AG20443 (cell line): ENCODE data around the gene RPL26.

Experiments
- DNase-seq: peaks from one replicate; pipeline ENCODE4 v3.0.0; 2012; ENCODE audit warnings: low spot score, mixed read lengths

The RPL26 gene

DNA sequence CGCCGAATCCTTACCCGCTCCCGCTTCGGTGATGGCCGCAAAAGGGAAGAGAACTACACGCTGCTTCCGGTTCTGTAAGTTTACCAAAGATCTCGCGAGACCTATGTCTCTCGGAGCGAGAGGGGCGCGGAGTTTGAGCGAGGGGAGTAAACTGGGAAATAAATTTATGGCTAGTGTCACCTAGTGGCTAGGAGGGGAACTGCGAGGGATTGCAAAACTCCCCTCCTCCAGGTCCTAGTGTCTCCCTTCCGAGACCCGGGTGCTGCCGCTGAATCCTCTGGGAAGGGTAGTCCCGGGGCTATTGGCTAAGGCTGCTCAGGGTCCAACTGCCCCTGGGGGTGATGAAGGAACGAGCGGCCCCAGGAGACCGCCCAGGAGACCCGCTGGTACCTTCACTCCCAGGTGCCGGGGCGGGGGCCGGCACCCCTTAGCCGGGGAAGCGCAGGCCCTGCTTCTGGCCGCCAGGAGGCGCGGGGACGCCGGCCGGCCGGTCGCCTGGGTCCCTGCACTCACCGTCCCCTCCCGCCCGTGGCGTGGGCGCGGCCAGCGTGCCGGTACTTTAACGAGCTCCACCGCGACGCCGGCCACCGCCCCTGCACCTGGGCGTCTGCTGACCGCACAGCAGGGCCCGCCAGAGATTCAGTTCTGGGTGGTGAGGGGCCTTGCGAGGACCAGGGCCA lies at the start of gene RPL26:
RPL26 (minus strand) TSS at position 51 of the 680 bp plus-strand sequence. CDS start 883 bp downstream, outside the sequence.
- peak; percentile 94 for DNase-seq

DNA sequence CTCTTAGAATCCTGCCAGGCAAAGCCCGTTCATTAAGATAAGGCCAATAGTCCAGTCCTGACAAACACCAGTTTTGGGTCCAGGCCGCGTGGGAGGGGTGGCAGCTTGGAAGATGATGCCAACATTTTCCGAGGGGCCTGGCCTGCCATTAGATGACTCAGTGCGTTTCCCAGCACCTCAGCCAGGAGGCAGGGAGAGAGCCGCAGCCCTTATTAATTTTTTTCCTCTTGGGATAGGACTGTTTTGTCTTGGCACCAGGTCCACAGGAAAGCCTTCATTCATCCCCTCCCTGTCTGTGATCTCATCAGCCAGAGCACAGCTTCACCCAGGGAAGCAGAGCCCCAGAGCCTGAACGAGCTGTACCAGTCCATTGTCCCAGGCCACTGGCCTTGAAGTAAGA lies 48.0 kb upstream of the RPL26 start:
- DNase-seq, result peak; percentile 72

DNA sequence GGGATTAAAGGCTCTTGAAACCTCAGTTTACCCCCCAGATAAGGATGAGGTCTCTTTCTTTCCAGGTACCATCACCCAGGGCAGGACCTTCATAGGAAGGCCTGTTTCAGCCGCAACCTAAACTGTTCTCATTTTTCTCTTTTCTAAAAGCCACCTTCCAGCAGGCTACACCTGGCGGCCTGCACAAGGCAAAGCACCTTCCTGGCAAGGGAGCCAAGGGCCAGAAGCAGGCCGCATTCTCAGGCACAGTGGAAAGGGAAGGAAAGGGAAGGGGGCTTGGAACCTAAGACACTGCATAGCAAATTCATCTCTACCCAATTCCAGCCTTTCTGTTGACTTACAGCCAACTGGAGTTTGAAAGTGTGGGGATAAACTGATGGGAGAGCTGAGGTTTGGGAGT lies 43.8 kb upstream of the RPL26 start:
- no peak for DNase-seq

DNA sequence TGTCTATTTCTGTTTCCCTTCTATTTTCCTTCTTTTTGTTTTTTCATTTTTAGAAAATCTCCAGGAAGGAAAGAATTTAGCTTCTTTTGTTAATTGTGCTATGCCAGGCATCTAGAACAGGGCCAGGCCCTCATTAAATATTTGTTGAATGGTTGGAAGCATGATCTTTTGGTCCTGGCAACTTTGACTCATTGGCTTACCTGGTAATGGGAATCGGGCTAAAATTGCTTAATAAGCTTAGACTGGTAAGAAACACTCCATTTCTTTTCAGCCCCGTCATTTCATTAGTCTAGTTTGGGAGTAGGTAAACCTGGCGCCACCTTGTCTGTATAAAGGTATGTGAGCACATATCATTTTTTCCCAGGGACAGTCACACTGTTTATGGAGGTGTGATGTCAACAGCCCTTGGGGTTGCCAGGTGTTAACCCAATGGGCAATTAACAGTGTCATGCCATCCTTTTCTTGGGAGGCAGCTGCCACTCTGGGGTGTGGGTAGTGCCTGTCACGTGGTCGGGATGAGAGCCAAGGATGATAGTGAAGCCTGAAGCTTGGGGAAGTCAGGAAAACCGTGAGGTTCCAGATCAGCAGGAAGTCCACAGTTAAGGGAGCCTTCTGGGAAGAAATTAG lies 43.2 kb upstream of the RPL26 start:
- DNase-seq, result no peak

DNA sequence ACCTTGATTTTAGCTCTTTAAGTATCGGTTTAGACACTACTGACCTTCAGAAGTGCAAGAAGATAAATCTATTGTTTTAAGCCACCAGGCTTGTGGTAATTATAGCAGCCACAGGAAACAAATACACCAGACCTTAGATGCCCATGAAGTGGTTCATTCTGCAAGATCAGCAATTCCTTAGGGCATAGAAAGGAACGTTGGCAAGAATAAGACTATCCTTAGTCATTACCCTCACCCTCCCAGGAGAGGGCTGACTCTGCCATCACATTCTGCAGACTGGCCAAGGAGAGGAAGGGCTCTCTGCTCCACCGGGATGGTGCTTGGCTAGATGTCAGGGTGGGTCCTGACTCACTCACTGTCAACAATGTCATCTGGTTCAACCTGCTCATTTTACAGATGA lies 38.6 kb upstream of the RPL26 start:
- DNase-seq, result no peak

DNA sequence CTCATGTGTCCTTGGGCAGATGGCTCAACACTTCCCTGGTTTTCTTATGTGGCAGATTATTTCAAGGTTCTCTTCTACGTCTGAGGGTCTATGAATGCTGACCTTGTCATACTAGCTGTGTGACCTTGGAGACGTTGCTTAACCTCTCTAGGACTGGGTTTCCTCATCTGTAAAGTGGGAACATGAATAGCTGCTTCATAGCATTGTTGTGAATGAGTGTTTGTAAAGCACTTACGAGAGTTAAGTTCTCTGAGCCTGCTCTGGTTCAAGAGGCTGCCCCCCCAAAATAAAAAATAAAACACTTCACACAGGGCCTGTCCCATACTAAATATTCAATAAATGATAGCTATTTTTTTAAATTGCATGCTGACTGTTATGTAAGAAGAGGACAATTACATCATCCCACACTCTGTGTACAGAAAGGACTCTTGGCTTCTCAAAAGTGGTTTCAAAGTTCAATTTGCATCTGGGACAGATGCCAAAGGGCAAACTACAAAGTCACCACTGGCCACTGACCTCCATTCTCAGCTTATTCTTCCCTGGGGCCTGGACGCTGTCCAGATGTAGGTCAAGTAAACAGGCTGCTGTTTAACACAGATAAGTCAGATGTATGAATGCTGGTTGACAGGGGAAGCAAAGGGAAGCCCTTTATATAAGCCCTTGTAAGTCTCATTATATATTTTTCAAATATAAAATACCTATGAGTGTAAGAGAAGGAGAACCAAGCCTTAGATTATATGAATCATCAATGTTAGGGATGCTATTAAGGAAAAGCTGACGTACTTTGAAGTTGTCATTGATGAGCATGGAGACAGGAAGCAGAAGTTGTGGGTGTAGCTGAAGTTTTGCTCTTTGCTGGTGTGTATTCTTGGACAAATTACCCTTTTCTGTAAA lies 37.3 kb upstream of the RPL26 start:
- peak; percentile 37 for DNase-seq

DNA sequence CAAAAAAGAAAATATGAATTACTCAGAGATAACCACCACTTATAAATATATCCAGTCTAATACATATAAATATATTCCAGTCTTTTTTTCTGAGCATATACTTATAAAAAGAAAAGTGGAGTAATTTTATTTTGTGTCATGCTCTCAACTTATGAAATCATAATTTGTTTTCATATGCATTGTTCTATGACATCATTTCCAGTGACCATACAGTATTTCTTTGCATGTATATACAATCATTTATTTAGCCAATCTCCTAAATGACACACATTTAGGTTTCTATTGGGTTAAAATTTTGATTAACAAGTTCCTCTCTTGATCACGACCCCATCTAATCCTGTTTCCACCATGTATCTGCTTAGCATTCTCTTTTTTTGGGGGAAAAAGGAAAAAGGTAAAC lies 36.3 kb upstream of the RPL26 start:
- DNase-seq, result no peak

DNA sequence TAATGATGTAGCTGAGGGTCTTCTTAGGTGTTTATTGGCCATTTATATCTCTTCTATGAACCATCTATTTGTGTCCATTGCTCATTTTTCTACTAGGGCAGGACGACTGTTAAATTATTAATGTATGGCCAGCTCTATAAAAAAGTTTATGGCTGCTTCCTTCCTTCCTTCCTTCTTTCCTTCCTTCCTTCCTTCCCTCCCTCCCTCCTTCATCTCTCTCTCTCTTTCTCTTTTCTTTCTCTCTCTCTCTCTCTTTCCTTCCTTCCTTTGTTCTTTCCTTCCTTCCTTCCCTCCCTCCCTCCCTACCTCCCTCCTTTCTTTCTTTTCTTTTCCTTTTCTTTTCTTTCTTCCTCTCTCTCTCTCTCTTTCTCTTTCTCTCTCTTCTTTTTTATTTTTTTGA lies 35.5 kb upstream of the RPL26 start:
- no peak for DNase-seq

DNA sequence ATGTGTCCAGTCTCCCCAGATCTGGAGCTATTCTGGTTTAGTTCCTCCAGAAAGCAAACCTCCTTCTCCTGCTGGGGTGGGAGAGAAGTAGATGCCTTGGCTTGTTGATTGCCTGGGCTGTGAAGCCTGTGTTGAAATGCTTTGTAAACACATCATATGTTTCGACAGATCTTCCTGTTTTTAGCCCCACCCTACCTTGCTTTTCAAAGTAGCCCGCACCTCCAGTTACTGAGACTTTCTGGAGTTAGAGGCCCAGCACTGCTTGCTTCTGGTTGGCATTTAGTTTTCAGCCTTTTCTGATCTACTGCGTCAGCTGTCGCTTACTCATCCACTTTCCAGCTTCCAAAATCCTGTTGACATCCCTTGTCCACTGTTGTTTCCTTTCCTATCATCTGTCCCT lies 34.8 kb upstream of the RPL26 start:
- no peak for DNase-seq

DNA sequence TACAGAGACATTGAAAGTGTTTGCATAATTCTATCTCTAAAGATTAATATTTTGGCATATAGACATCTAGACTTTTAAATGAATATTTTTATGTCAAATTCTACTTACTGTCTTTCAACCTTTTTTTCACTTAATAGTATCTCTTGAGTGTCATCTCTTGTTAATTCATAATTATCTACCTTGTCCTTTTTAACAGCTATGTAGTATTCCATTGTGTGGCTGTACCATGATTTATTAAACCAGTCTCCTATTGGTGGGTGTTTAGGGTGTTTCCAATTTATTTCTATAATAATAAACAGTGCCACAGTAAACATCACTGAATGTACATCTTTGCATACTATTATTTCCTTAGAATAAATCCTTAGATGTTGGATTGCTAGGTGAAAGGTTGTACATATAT lies 30.9 kb upstream of the RPL26 start:
- DNase-seq, result no peak

DNA sequence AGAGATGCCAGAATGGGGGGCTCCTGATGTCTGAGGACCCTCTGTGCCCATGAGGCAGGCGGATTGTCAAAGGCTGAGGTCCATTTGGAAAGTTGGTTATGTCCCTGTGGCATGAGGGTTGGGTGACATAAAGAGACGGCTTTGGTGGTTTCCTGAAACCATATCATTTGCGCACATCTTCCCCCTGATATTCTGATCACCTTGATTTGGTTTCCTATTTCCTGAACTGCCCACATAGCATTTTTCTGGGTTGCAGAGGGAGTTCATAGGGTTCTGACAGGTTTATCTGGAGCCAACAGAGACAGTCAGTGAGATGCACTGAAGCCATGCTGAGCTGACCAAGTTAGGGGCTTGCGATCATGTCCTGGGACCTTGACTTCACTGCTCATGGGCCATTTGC lies 30.3 kb upstream of the RPL26 start:
- no peak for DNase-seq

DNA sequence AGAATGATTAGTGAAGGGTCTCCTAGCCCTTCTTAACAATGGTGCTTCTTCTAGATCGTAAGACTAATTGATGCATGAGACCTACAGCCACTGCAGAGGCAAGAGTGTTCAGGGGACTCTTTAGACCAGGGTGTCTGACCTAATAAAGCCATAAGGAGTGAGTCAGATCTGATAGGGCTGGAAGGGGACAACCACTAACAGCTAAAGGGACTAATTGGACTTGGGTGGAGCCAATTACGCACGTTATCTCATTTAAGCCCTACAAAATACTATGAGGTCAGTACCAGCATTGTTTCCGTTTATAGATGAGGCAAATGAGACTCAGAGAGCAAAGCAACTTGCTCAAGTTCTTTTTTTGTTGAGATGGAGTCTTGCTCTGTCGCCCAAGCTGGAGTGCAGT lies 29.1 kb upstream of the RPL26 start:
- no peak for DNase-seq

DNA sequence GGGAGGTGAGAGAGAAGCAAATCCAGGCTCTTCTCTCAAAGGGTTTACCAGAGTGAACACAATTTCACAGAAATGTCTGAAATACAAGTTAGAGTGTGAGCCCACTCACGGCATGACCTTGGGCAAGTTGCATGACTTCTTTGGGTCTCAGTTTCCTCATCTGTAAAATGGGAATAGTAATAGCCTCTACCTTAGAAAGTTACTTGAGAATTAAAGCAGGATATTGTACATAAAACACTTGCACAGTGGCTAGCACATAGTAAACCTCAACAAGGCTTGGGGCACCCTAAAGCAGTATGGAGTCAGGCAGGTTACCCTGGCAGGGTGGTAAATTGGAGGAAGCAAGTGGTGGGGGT lies 27.9 kb upstream of the RPL26 start:
- no peak for DNase-seq

DNA sequence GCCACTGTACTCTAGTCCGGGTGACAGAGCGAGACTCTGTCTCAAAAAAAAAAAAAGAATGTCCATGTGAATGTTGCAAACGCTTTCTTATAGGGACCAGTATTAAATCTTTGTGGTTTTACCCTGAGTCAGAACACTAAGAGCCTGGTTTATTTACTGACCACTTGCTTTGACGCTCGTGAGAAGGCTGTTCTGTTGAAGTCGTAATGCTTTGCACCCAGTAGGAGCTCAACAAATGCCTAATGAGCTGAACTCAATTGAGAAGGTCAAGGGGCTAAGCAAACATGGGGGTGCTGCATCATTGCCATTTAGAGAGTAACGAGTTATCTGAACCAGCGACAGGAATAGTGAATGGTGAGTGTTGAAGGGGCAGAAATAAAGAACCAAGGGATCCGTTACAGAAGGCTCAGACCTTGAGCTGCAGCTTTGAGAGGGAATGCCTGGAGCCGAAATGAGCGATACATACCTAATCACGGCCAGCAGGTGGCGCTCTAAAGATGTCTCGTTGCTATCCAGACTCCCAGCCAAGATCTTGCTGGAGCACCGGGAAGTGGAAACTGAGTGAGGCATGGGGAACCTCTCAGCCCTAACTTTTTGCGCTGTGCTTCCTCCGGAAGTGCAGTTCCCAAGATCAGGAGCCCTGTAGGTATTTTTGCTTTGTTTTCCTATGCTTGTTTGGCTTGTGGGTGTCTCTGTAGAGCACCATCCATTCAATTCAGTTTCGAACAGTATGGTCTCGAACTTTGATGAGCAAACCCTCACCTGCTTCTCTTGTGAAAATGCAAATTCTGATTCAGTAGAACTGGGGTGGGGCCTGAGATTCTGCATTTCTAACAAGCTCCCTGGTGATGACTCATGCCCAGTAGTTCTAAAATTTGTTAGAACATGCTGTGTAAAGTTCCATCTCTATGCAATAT lies 27.2 kb upstream of the RPL26 start:
- peak; percentile 85 for DNase-seq

DNA sequence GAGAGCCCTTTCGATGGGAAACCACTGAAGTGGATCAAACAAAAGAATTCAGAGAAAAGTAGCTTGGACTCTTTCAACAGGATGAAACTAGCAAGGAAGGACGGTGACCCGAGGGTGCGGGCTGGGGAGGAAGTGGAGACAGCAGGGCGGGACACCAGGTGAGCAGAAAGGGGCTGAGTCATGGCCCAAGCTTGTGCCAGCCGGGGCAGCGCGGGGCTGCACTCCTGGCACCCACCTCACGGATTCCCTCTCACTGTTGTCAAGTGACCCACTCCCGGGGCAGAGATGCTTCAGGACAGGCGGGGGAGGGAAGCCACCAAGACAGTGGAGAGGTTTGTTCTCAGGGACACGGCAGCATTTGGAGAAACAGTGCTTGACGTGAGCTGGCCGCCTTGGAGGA lies 25.4 kb upstream of the RPL26 start:
- no peak for DNase-seq

DNA sequence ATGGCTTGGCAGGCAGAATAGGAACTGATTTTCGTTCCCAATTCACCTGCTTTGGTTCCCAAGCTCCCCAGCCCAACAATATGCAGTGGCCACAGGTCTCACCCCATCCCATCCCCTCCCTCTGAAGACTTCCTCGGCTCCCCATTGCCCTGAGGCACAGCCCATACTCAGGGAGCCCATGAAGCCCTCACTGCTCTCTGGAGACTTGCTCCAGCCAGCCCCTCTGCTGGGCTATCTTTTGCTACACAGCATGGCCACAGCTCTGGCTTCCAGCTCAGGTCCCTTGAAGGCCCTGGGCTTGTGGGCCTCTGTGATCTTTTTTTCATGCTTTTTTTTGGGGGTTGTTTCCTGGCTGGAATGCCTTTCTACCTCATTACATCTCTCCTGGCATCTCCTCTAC lies 23.2 kb upstream of the RPL26 start:
- DNase-seq, result no peak

DNA sequence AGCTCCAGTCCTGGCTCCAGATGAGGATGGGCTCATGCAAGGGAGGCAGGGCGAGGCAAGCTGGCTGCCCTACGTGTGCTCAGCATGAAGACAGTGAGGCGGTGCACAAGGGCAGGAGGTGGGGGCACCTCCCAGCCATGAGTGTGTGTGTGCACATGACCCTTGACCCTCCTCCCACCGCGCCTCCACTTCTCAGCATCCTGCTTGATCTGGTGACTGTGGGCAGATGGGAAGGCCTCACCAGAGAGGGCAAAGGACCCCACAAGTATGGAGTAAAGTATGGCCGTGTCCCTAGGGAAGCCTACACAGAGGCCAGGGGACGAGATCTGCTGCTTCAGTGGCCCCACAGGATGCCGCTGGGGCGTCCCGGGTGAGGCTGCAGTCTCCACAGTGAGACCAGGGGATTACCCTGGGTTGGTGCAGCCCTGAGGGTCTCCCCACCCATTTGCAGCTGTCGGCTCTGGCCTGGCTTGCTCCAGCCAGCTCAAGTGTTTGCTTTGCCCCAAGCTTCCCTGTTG lies 22.6 kb upstream of the RPL26 start:
- DNase-seq, result no peak

DNA sequence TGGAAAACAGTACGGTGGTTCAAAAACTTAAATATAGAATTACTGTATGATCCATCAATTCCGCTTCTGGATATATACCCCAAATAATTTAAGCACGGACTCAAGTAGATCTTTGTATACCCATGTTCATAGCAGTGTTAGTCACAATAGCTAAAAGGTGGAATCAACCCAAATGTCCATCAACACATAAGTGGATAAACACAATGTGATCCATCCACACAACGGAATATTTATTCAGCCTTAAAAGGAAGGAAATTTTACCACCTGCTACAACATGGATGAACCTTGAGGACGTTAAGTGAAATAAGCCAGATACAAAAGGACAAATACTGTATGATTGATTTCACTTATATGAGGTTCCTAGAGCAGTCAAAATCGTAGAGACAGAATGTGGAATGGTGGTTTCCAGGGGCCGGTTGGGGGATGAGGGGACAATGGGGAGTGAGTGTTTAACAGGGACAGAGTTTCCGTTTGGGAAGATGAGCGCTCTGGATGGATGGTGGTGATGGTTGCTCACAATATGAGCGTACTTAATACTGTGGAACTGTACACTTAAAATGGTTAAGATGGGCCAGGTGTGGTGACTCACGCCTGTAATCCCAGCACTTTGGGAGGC lies 20.0 kb upstream of the RPL26 start:
- no peak for DNase-seq

DNA sequence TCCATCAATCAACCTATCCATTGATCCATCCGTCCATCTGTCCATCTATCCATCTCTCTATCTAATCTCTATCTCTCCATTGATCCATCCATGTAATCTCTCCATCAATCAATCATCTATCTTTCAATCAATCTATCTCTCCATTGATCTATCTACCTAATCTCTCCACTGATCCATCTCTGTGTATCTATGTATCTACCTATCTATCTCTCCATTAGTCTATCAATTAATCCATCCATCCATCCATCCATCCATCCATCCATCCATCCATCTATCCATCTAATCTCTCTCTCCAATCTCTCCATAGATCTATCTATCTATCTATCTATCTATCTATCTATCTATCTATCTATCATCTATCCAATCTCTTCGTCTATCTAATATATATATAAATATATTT lies 18.1 kb upstream of the RPL26 start:
- no peak for DNase-seq

DNA sequence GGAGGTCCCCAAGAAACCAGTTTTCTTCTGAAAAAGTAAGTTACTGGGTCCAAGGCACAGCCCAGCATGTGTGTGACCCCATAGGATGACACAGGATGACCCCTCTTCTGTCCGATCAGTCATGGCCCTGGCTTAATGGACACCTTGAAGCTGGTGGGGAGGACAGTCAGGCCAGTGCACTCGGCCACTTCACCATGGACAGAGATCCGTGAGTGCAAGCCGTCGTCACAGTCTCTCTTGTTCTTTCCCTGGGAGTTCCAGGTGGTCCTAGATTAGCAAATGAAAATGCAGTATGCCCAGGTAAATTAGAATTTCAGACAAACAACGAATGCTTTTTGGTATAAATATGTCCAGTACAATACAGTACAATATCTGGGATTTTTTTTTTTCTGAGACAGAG lies 16.0 kb upstream of the RPL26 start:
- no peak for DNase-seq

DNA sequence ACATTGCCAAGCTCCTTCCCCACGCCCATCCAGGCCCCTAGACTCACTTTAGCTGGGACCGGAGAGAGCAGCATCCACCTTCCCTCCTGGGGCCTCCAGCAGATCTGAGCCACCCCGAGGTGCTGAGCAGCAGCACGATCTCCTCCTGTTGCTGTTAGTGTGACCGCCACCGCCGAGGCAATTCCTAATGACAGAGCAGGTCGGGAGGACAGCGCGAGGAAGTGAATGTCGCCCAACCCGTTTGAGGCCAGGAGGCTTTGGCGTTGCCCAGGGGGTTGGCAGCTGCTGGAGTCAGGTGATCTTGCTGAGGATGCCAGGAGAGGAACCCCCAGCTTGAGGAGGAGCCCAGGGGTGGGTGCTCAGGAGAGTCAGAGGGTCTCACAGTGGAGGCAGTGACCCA lies 14.6 kb upstream of the RPL26 start, which contains the start of gene RNF222:
RNF222 (minus strand) TSS at position 192 of the 400 bp plus-strand sequence. CDS start 4,366 bp downstream, outside the sequence.
- DNase-seq, result no peak
